ENCODE measurements around the gene SBK3.
A peak's percentile ranks its signal among the peaks of the same experiment; 100 is the strongest.
"Not testable (repeated sequence)": the region's sequence is repeated elsewhere in the genome, so short reads cannot be mapped to it uniquely, and the experiment has no call there.

The SBK3 gene

GRCh38 chr19:55545443-55545842, at the start of gene SBK3:
SBK3 (minus strand) TSS chr19:55545543; CDS start chr19:55545543, 0 bp downstream.
- DNase-seq: no peak

- no peak for DNase-seq
Measured at GRCh38 chr19:55593096-55593772, 47.9 kb upstream of the SBK3 start.

GRCh38 chr19:55592391-55593090, 47.2 kb upstream of the SBK3 start:
- no peak for DNase-seq

GRCh38 chr19:55591555-55591954, 46.2 kb upstream of the SBK3 start:
- peak; percentile 46 for DNase-seq

- peak; percentile 50 for DNase-seq
Measured at GRCh38 chr19:55590617-55591016, 45.3 kb upstream of the SBK3 start.

- DNase-seq: no peak
Measured at GRCh38 chr19:55590109-55590508, 44.8 kb upstream of the SBK3 start.

GRCh38 chr19:55588738-55589137, 43.4 kb upstream of the SBK3 start:
- no peak for DNase-seq

GRCh38 chr19:55586976-55587668, 41.8 kb upstream of the SBK3 start:
- peak; percentile 99 for DNase-seq

- DNase-seq: no peak
Measured at GRCh38 chr19:55585658-55586339, 40.5 kb upstream of the SBK3 start.

GRCh38 chr19:55584871-55585270, 39.5 kb upstream of the SBK3 start:
- DNase-seq: no peak

- not testable (repeated sequence) for DNase-seq
Measured at GRCh38 chr19:55583897-55584296, 38.6 kb upstream of the SBK3 start.

- not testable (repeated sequence) for DNase-seq
Measured at GRCh38 chr19:55582284-55582683, 36.9 kb upstream of the SBK3 start.

GRCh38 chr19:55581823-55582223, 36.5 kb upstream of the SBK3 start:
- no peak for DNase-seq

- peak; percentile 57 for DNase-seq
Measured at GRCh38 chr19:55581145-55581822, 35.9 kb upstream of the SBK3 start.

GRCh38 chr19:55580628-55581144, 35.3 kb upstream of the SBK3 start, which contains the start of gene ZNF579:
ZNF579 (minus strand) TSS chr19:55580848; CDS start chr19:55579639, 1,209 bp downstream.
- DNase-seq: peak; percentile 95

GRCh38 chr19:55579766-55580621, 34.7 kb upstream of the SBK3 start:
- DNase-seq: peak; percentile 32

- no peak for DNase-seq
Measured at GRCh38 chr19:55578761-55579747, 33.7 kb upstream of the SBK3 start.

- no peak for DNase-seq
Measured at GRCh38 chr19:55578031-55578760, 32.9 kb upstream of the SBK3 start.

GRCh38 chr19:55576746-55577145, 31.4 kb upstream of the SBK3 start:
- DNase-seq: no peak

Measured in OCI-M1 (cell line).